Endothelial cell (in vitro differentiated cells): ENCODE measurements around the gene SCUBE2. TPM values are rescaled to one million over a fixed set of nuclear protein-coding genes. Genes with fewer than 3 reads are reported as not detected.
"Not testable (repeated sequence)": the region's sequence is repeated elsewhere in the genome, so short reads cannot be mapped to it uniquely, and the experiment has no call there.

Experiments
- DNase-seq: peaks from one replicate; pipeline ENCODE4 v3.0.0; 2021; ENCODE audit warnings: low spot score
- H3K27ac Mint-ChIP-seq: one replicate; pipeline ENCODE4 v1.8.0; 2021; ENCODE audit warnings: mixed read lengths, inconsistent platforms; ENCODE audit not compliant: unreplicated experiment
- H3K27me3 Mint-ChIP-seq: one replicate; pipeline ENCODE4 v1.8.0; 2021; ENCODE audit warnings: mild to moderate bottlenecking, moderate library complexity, mixed read lengths, inconsistent platforms; ENCODE audit not compliant: unreplicated experiment
- H3K36me3 Mint-ChIP-seq: one replicate; pipeline ENCODE4 v1.8.0; 2021; ENCODE audit warnings: mild to moderate bottlenecking, low read depth, mixed read lengths, inconsistent platforms; ENCODE audit not compliant: unreplicated experiment
- H3K4me1 Mint-ChIP-seq: one replicate; pipeline ENCODE4 v1.8.0; 2021; ENCODE audit warnings: mild to moderate bottlenecking, mixed read lengths, inconsistent platforms; ENCODE audit not compliant: unreplicated experiment
- H3K4me3 Mint-ChIP-seq: one replicate; pipeline ENCODE4 v1.8.0; 2021; ENCODE audit warnings: mild to moderate bottlenecking, mixed read lengths, inconsistent platforms; ENCODE audit not compliant: unreplicated experiment
- H3K9me3 Mint-ChIP-seq: one replicate; pipeline ENCODE4 v1.8.0; 2021; ENCODE audit warnings: mixed read lengths, inconsistent platforms; ENCODE audit not compliant: unreplicated experiment
- CTCF ChIP-seq: fragments of 200-600 bp; sonication (generic); IDR thresholded peaks from one replicate; pipeline ENCODE4 v1.5.0; 2021; ENCODE audit warnings: antibody characterized with exemption; ENCODE audit not compliant: unreplicated experiment
- total RNA-seq: library from RNA; stranded (reverse); fragmentation: NEBNext Ultra II Directional; extraction: Animal tissue kit (Norgen Biotek cat#: 25700); gene quantifications from one replicate; pipeline ENCODE4 v1.2.1, GENCODE V29; 2021; ENCODE audit not compliant: unreplicated experiment

SCUBE2 gene
- total RNA-seq, 1 donor from 2014 or later: 2.4 TPM

GRCh38 chr11:8998017-8998416 is 93.4 kb downstream of the SCUBE2 start:
- TF ChIP-seq CTCF: no peak
- Mint-ChIP-seq H3K27me3 (no peaks in the 10 kb centered on the region), H3K27ac (no peak overlapping the region), H3K36me3 (no peaks in the 10 kb centered on the region), H3K4me1 (peaks cover 7% of the 10 kb centered on the region), H3K9me3 (no peaks in the 10 kb centered on the region), H3K4me3 (no peak overlapping the region)
- no peak for DNase-seq

- Mint-ChIP-seq H3K36me3 (no peaks in the 10 kb centered on the region), H3K9me3 (no peaks in the 10 kb centered on the region), H3K4me3 (no peak overlapping the region), H3K4me1 (peaks cover 2% of the 10 kb centered on the region), H3K27ac (no peak overlapping the region), H3K27me3 (no peaks in the 10 kb centered on the region)
- no peak for DNase-seq
- no peak for TF ChIP-seq CTCF
Measured at GRCh38 chr11:8997451-8997850, 93.9 kb downstream of the SCUBE2 start.

GRCh38 chr11:8989453-8989852 is 101.9 kb downstream of the SCUBE2 start:
- no peak for TF ChIP-seq CTCF
- H3K27ac Mint-ChIP-seq: no peak overlapping the region
- no peak overlapping the region for H3K4me3 Mint-ChIP-seq
- no peak for DNase-seq
- no peaks in the 10 kb centered on the region for H3K4me1 Mint-ChIP-seq
- no peaks in the 10 kb centered on the region for H3K36me3 Mint-ChIP-seq
- H3K9me3 Mint-ChIP-seq: no peaks in the 10 kb centered on the region
- H3K27me3 Mint-ChIP-seq: peaks cover 1% of the 10 kb centered on the region

DNA sequence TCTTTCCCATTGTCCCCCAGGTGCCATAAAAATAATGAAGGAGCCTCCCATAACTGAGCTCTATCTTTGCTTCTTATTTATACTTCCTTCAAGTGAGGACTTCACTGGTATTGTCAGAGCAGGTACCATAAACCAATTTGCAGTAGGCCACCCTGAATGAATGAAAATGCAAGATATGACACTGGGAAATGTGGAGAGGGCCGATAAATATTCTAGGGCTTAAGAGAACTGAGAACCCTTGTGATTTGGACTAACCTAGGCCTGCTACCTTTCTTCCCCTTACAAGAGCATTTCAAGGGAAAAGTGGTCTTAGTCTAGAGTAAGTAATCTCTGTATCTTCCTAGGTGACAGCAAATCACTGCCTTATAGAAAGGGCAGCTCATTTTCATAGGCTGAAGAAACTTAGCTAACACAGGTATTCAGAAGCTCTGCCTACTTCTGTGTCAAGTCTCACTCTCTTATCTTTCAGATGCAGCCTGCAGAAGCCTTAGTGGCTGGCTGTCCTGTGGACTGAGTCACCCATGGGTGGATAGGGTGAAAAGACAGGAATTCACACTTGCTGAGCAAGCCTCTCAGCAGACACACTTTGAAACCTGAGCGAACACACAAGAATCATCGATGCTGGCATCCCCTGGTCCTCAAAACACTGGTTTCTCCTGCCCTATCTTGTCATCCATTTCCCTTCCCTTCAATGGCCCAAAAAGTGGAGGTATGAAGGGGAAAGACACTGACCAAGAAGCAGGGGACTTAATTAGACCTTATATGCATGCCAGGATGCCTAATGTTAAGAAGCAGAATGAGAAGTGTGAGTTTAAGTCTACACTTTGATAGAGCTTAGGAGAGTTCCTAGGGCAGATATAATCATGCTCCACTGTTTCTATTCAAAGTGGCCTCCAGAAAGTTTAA is 102.8 kb downstream of the SCUBE2 start:
- TF ChIP-seq CTCF: no peak
- Mint-ChIP-seq H3K27ac (no peak overlapping the region), H3K4me3 (no peak overlapping the region), H3K36me3 (no peaks in the 10 kb centered on the region), H3K9me3 (no peaks in the 10 kb centered on the region), H3K4me1 (no peaks in the 10 kb centered on the region), H3K27me3 (peaks cover 3% of the 10 kb centered on the region)
- no peak for DNase-seq

DNA sequence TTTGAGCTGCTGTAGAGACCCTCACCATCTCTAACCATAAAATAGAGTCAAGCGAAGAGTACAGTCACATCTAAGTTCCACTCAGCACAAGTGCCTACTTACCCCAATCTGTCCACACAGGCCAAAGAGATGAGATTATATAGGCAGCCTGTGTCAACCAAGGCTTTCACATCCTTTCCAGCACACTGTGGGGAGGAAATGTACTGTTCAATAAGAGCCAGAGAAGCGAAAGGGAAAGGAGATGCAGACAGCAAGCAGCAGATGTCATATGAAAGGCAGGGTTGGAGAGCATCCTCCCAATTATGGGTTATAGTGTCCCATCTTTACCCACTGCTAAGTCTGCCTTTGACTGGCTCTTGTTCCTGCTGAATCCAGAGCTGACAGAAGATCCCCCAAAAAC is 104.0 kb downstream of the SCUBE2 start:
- Mint-ChIP-seq H3K27me3 (peaks cover 3% of the 10 kb centered on the region), H3K9me3 (no peaks in the 10 kb centered on the region), H3K4me3 (no peak overlapping the region), H3K27ac (no peak overlapping the region), H3K4me1 (no peaks in the 10 kb centered on the region), H3K36me3 (no peaks in the 10 kb centered on the region)
- no peak for TF ChIP-seq CTCF
- no peak for DNase-seq

GRCh38 chr11:8986772-8987171 is 104.6 kb downstream of the SCUBE2 start:
- DNase-seq, H3K4me1 Mint-ChIP-seq, H3K27me3 Mint-ChIP-seq, H3K36me3 Mint-ChIP-seq, H3K4me3 Mint-ChIP-seq, H3K27ac Mint-ChIP-seq, H3K9me3 Mint-ChIP-seq: not testable (repeated sequence)
